Stimulated activated CD4-positive, alpha-beta T cell treated with anti-CD3 and anti-CD28 coated beads, Interleukin-1b, Interleukin-23, amount 100 ng/mL, for 24 hours (primary cell): ENCODE measurements around the gene TXNDC11.

Experiments
- DNase-seq, 4 experiments: peaks; one replicate each; pipeline ENCODE4 v3.0.0-alpha.2; 2020; ENCODE audit warnings: low read depth in 4 of 4, low spot score in 1 of 4

TXNDC11 gene

DNA sequence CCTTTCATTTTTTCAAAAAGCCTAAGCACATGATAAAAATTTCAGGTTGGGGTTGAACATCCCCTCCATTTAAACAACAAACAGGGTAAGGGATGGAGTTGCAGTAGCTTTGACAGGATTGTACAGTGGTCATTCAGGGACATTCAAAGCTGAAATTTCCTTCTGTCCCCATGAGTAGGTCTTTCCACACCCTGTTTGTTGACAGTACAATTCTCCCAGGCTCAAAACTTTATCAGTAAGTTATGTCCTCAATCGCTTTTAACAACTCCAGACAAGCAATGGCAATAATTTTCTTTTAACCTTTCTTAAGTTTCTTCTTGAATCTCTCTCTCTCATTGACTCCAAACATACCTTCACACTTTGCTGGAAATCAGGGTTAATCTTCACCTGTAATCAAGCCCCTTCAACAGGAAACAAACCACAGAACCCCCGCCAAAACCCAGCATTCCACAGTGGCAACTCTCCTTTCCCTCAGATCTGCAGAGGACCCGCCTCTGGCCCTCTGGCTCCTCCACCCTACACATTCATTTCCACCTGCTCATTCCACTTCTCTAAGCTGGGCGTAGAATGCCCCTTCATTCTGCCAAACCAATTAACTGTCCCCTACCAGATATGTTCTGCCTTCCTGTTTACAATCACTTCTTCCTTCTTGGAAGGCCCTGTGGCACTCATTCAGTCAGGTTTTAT is 20.7 kb downstream of the TXNDC11 start:
- no peak for DNase-seq

DNA sequence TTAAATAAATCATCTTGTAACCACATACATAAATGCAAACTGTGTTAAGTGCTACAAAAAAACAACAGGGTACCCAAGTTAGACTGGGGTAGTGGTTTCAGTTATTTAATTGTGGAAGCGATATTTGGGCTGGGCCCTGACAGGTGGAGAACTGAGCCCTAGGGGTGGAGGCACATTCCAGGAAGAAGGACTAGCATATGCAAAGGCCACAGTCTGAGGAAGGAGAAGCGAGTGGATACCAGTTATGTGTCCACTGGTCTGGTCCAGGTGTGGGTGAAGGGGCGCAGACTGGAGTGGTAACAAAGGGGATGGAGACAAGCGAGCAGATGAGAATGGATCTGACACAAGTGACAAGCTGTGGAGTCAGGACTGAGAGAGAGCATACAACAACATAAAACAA is 22.9 kb downstream of the TXNDC11 start:
- no peak for DNase-seq

DNA sequence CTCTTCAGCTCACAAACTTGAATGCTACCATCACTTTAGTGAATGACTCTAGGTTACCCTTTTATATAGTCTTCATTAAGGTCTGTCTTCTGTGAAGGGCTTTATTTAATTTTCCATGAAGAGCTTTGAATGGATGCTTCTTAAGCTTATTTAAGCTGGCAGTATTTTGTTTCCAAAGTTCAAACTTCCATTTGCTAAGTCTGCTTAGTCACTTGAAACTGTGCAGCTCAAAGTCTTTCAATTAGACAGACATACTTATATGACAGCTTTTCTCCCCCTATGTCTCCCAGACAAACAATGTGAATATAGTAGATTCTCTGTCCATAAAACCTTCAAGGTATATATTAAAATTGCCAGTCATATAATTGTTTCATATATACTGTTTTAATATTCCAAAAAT is 23.5 kb downstream of the TXNDC11 start:
- DNase-seq = no peak

DNA sequence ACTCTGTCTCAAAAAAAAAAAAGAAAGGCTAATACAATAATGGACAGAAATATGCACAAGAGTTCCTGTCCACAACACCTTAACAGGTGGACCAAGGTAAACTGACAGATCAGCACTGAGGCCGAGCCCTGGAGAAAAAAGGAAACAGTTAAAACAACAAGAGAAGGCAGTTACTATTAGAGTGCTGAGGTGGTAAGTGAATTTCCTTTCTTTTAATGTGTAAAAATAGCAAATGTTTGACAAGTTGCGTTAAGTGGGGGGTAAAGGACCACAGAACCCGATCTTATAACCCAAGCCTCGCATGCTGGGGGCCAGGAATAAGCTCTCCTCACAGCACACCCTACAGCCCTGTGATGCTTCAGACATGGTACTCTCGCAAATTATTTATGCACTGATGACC is 24.8 kb downstream of the TXNDC11 start:
- DNase-seq = no peak

DNA sequence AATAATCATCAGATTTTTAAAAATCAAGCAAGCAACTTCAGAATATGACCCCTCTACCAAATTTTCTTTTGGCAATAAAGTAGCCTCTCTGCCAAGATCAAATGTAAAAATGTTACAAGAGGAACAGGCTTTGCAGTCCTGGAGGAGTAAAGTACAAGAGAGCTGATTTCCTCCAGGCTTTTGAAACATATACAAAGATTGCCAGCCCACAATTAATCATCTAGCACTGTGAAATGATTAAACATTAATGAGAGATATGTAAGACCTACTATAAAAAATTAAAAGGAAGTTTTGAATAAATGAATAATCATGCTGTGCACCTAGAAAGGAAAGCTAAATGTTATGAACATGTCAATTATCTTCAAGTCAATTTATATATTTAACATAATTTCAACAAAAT is 26.3 kb downstream of the TXNDC11 start:
- no peak for DNase-seq

DNA sequence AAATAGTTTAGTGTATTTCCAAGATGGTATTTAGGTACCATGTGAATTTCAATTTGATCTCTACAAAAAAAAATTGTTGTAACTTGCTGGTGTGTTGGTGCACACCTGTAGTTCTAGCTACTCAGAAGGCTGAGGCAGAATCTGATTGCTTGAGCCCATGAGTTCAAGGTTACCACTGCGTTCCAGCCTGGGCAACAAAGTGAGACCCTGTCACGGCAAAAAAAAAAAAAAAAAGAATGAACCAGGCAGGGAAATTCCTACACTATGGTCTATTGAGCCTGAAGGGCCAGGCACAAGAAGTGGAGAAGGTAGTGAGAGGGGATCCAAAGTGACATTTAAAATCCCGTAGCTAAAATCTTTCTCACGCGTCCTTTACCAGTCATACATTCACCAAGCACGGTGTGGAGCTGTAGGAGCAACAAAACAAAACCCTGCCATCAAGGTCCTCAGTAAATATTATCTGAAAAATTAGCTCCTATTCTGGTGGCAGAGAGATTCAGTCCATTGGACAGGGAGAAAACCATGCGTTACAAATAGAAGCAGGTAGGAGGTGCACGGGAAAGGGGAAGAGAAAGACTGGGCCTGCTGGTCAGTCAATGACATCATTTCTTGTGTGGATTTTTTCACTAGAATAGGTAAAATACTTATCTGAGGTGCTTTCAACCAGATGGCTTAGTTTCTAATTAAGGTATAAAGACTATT is 27.3 kb downstream of the TXNDC11 start:
- no peak for DNase-seq

DNA sequence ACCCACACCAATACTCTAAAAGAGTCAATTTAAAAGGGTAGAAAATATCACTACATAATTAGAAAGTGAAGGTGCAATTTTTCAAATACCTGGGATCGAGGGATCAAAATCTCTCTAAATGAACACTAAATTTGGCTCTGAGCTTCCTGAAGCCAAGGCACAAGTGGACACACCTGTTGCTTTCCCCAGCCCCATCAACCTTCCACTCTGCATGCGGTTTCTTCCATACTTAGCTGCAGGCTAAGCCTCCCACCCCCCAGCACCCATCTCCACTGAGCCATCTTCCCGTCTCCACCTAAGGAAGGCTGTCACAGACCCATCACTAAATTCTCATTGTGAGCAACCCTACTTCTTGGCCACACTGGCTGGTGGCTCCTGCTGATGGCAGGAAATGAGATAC is 30.5 kb downstream of the TXNDC11 start:
- DNase-seq = no peak

DNA sequence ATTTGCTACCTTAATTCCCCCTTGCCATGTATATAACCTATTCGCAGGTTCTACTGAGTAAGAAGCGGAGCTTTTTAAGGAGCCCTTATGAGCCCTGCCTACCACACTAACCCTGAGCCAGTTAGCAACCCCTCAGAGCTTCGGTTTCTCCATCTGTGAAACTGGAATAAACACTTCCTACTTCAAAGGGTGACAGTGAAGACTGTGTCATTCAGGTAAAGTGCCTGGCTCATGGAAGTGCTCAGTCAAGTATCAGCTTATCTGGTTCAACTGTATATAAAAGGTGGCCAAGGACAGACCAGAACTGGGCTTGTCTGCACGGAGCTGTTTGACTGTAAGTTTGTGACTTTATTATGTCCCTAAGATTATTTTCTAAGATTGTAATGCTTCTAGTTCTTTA is 31.0 kb downstream of the TXNDC11 start:
- DNase-seq = no peak

DNA sequence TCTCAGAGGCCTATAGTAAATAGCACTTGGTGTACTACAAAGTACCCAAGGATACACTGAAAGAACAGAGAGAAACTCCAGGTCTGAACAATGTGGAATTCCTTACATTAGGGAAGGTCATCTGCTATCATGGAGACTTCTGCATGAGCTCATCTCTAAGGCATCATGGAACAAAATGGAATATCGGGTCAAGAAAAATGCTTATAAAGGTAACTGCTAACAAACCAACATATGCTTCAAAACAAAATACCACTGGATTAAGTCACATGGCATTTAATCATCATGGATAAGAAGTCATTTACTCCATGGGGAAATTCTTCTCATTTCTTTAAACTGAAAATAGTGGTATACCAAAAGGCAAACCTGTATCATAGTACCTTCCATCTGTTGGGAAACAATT is 34.2 kb downstream of the TXNDC11 start:
- no peak for DNase-seq

DNA sequence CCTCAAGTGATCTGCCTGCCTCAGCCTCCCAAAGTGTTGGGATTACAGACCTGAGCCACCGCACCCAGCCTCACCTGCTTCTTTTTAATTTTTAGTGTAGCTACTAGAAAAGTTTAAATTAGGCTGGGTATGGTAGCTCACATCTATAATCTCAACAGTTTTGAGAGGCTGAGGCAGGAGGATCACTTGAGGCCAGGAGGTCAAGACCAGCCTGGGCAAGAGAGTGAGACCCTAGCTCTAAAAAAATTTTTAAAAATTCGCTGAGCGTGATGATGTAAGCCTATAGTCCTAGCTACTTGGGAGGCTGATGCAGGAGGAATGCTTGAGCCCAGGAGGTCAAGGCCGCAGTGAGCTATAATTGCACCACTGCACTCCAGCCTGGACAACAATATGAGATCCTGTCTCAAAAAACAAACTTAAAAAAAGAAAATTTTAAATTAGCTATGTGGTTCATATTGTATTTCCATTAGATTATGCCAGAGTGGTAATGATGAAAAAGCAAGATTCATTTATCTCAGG is 34.9 kb downstream of the TXNDC11 start:
- DNase-seq = no peak

DNA sequence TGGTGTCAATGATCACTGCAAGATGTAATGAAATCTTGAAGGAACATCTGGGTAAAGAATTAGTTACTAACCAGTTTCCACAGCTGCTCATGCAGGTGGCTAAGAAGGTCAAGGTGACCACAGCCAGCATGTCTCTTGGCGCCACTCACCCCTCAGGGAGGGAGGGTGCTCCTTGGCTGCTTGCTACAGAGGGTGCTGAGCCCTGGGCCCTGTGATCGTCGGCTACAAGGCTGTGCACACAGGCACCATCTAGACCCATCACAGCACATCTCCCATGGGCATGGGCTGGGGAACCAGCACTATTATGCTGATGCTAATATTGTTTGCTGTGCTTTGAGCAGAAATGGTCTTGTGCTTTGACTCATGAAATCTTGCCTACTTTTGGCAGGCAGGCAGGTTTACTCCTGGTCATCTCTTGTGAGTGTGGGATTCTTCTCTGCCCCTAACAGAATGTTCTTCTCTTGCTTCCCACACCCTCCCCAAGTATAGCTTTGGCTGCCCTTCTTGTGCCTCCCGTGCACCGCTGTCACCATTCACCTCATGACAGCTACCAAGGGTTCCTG is 36.4 kb downstream of the TXNDC11 start:
- DNase-seq = no peak

DNA sequence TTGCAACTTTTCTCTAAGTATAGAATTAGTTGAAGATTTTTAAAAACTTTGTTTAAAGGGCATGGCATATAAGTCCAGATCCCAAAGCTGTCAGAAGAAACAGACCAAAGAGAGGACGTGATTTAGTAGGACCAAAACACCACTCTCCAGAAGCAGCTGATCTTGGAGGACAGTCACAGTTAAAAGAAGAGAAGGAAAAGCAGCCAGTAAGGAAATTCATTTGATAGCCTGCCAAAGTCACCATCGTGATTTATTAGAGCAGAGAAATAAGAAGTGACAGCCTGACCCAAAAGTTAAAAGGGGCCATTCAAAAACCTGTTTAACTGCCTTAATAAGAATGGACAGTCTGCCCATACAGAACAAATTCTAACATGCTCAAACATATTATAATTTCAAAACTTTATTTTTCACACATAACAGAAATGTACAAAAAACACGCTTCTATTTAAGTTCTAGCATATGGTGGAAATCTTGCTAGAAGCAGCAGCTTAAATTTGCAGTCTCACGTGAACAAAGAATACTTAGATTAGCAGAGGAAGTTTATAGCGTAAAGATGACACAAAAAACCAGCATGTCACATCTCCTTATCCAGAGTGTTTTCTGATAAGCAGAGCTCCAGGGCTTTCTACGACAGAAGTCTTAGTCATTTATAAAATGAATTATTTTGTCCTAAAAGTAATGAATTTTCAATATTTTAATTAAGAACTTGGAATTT is 37.2 kb downstream of the TXNDC11 start:
- no peak for DNase-seq

DNA sequence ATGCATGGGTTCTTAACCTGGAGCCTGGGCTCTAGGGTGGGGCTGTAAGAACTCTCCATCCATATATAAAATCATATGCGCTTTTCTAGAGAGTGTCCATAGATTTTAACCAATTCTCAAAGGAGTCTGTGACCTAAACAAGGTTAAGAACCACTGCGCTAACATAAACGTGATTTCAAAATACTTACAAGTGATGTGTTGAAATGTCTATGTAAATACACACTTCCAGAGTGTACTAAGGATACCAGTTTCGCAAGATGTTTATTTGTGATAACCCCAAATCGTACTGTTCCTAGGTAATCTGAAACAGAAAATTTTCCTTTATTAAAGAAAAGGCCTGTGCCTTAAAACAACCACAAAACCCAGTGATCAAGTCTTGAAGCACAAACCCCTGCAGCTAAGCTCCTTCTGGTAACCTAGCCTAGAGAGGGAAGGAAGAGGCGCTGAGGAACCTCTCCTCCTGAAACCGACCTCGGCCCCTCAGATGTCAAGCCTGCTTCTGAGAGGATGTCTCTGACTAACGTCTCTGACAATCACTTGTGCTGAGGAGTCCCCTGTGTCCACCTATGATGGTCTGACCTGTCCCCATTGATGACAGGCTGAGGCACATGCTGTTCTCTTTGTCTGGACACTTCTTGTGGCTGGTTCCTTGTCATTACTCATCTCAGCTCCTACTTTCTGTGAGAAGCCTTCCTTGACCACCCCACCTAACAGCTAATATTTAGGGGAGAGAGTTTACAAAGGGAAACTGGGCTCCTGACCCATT is 42.2 kb downstream of the TXNDC11 start:
- DNase-seq = no peak

DNA sequence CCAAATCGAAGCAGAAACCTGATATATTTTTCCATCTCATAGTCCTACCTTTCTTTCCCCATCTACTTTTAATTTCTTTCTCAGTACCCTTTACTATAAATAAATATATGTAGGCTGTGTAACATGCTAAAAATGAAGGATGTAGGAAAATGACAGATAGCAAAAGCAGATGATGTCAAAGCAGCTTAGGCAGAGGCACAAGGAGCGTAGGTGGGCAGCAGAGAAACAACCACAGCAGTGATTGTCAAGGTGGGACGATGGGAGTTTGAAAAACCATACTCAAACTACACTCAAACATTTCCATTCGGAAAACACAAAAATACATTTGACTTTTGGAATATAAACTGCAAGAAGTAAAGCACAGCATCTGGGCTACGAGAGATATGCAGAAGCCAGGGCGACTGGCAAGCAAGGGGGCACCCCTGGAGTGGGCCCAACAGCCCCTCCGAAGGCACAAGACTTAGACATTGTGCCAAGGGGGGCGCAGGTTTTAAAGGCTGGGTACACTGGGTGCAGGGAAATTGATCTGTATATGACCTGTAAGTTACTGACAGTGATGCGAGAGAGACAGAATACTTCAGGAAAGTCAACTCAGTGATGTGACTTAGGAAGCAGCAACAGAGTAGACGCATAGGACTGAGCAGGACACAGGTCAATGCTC is 43.3 kb downstream of the TXNDC11 start:
- DNase-seq = no peak

DNA sequence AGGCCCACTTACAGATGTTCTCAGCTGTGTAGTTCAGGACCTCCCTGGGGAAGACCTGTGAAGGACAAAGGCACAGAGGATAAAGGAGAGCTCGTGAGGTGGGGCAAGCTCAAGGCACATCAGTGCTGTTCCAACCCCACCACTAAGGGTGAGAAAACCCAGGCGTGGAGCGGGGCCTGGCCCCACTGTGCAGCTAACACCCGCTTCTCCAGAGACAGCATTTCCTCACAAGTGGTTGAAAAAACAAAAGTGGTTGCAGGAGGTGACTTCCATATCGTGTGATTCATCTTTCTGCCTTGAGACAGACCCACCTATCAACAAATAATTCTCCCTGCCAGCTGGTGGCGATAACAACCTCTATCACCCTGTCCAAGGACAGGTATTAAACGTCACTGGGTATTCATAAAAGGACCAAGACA is 44.4 kb downstream of the TXNDC11 start:
- no peak for DNase-seq

DNA sequence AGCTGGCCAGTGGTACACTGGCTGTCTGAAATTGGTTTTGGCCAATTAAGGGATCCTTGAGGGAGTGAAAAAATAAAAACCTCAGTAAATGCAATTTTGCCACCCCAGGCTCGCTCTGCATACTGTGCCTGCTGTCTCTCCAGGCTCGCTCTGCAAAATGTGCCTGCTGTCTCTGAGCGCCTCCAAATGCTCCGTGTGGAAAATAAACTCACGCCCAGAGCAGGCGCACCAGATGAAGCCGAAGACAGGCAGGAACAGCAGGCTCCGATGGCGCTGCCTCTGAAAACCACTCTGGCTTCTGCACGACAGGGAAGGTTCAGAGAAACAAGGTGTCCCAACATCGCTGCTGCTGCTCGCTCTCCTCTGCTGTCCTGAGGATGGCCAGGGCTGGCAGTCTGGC is 45.3 kb downstream of the TXNDC11 start:
- no peak for DNase-seq

DNA sequence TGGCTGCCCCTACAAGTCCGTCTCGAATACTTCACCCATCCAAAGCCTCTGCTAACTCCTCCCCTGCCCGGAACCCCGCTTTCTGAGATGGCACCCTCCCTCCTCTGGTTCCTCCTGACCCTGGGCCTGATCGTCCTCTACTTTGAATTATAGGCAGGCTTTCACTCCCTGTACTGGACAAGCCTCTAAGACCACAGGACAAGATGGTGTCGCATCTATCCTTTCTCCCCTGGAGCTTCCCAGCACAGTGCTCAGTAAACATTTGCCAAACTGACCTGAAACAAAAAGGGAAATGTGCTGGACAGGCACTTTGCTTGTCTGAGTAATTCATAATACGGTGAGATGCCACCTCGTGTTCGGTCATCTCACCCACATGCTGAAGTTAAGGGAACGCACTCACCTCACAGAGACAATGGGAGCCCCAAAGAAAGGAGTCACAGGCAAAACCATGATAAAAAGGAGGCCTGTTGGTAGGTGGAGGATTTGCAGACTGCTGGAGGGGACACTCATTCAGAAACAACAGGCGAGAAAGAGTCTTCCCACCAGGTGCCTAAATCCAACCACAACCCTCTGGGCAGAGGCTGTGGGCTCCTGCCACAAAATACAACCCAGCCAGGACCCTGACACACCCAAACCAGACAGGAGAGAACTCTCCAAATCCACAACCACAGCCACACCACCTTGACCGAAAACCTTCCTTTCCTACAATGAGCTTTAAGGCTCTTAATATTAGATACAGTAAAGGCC is 46.2 kb downstream of the TXNDC11 start:
- no peak for DNase-seq

DNA sequence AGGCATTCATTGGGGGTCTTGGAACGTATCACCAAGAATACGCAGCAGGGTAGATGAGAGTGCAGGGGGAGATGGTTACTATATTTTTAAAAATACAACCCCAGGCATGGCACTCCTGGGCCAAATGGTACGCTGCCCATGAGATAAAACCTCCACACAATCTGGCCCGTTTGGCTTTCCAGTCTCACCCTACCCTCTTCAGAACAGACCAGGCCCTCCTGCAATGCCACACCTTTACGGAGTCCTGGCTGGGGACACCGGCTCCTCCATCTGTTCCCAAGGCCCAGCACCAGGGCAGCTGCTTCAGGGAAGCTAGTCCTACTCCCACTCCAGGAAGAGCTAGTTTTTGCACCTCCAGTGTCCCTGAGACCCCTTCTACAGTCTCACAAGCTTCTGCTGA is 50.0 kb downstream of the TXNDC11 start:
- DNase-seq = no peak

DNA sequence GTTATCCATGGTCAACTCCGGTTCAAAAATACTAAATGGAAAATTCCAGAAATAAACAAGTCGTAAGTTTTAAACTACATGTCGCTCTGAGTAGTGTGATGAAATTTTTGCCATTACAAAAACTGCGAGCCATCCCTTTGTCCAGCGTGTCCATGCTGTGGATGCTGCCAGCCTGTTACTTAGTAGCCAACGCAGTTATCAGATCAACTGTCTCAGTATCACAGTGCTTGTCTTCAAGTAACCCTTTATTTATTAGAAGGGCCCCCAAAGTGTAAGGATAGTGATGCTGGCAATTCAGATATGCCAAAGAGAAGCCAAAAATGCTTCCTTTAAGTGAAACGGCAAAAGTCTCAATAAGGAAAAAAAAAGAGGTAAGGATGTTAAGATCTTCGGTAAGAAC is 50.5 kb downstream of the TXNDC11 start:
- DNase-seq = no peak

DNA sequence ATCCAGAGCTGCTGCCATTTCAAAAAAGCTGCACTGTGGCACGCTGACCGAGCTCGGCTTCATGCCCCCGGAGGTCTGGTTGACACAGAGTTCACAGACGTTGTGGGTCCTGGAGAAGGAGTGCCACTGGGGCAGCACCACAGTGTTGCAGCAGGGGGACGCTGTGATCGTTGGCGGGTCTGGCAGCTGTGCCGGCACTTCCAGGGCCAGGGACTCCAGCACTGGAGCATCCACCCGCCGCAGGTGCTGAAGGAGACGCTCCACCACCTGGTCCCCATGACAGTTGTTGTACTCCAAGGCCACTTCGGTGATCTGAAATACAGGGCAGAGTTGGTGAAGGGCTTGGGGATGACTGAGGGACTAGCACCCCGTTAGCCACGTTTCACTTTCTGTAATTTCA is 50.9 kb downstream of the TXNDC11 start:
- no peak for DNase-seq
